ENCODE measurements around the gene PTPRN. TPM values are rescaled to one million over a fixed set of nuclear protein-coding genes. Genes with fewer than 3 reads are reported as not detected.

Gene PTPRN
- total and polyA plus RNA-seq, 2 of the 4 experiments (the other 2 are of a cell fraction) = 5.2 to 22.0 TPM

- POLR2A ChIA-PET (ENCODE audit: unreplicated experiment) = no interaction called here
- no peak overlapping the region for H3K9ac ChIP-seq (ENCODE audit: low read depth, low read length)
- no peak overlapping the region for H3K23ac ChIP-seq (ENCODE audit: low read depth, low read length)
- 100% methylated on average over 1 of the region's 1 CpG; no CpG with 5 or more reads in 1 of the 2 experiments for WGBS, 2 experiments (ENCODE audit: extremely low coverage in 2 of 2, insufficient read length in 1 of 2)
- no peak overlapping the region for H2BK120ac ChIP-seq (ENCODE audit: low read depth, low read length)
- H3K9me3 ChIP-seq (ENCODE audit: control insufficient read depth, insufficient read depth, low read length) = no peaks in the 10 kb centered on the region
- H2BK5ac ChIP-seq (ENCODE audit: low read depth, low read length, poor library complexity, severe bottlenecking) = no peak overlapping the region
- H3K36me3 ChIP-seq (ENCODE audit: control insufficient read depth, insufficient read depth, low read length) = peaks cover 4% of the 10 kb centered on the region
- intact Hi-C loops (cut with micrococcal nuclease) (loop anchor here (5.0 kb wide), 1 partner anchor 36 kb away; no protein-coding TSS in a partner anchor), in situ Hi-C loops (cut with MboI; ENCODE audit: low sequenced_read_pairs) (no loop called here), dilution Hi-C loops (cut with HindIII; ENCODE audit: low sequenced_read_pairs, unreplicated experiment) (no loop called here)
- H4K5ac ChIP-seq (ENCODE audit: low read depth, low read length) = no peak overlapping the region
- TF ChIP-seq CHD1 (IDR thresholded peaks at IDR 0.05; ENCODE audit: low read depth, low read length) (no peak), MAFK (IDR thresholded peaks at IDR 0.05; ENCODE audit: low read depth, low read length) (peak; percentile 64), USF2 (IDR thresholded peaks at IDR 0.05; ENCODE audit: low read depth, low read length) (no peak), POLR2A (IDR thresholded peaks at IDR 0.05; ENCODE audit: low read depth, low read length) (no peak), CEBPB (IDR thresholded peaks at IDR 0.05; ENCODE audit: low read depth, low read length) (no peak), RAD21 (IDR thresholded peaks at IDR 0.05; ENCODE audit: low read length) (no peak)
- H4K20me1 ChIP-seq (ENCODE audit: insufficient read depth, low read length) = peaks cover 7% of the 10 kb centered on the region
- no peak overlapping the region for H2AK5ac ChIP-seq (ENCODE audit: low read depth, low read length)
- no peak overlapping the region for H4K91ac ChIP-seq (ENCODE audit: insufficient read depth, low read depth, low read length)
- H3K9me1 ChIP-seq (ENCODE audit: insufficient read depth, low read length) = no peaks in the 10 kb centered on the region
- H3K27ac ChIP-seq (ENCODE audit: insufficient read depth, low read length) = no peak overlapping the region
- H3K79me1 ChIP-seq (ENCODE audit: low read depth in 1 of 2, low read length in 2 of 2) = no peaks in the 10 kb centered on the region
- no TSS peak for BruUV-seq (replicated peaks)
- CTCF ChIA-PET = interaction anchor here (1.5 to 2.5 kb wide), 2 partner anchors 11 to 28 kb away, joined by 3 to 10 read pairs; no protein-coding TSS in a partner anchor
- no peak overlapping the region for H2AFZ ChIP-seq (replicated peaks; ENCODE audit: low read length, poor library complexity)
- no peak overlapping the region for H3K4me3 ChIP-seq (ENCODE audit: insufficient read depth, low read depth, low read length)
- DNase-seq (no peak), ATAC-seq (ENCODE audit: low read depth) (no peak)
- no peak overlapping the region for H3K4me2 ChIP-seq (ENCODE audit: low read depth, low read length)
- no peaks in the 10 kb centered on the region; the same call in 1 of the 2 replicates for H3K27me3 ChIP-seq (ENCODE audit: control insufficient read depth, insufficient read depth, low read length)
- H3K56ac ChIP-seq (ENCODE audit: extremely low read depth, insufficient read depth, low read length) = no peak overlapping the region
- no peak overlapping the region for H2BK20ac ChIP-seq (ENCODE audit: low read depth, low read length)
- H2AK9ac ChIP-seq (replicated peaks; ENCODE audit: low read depth, low read length, poor library complexity) = no peak overlapping the region
- H3K14ac ChIP-seq (replicated peaks; ENCODE audit: low read depth, low read length) = no peak overlapping the region
- no peak overlapping the region for H3K18ac ChIP-seq (ENCODE audit: low read depth, low read length)
- no peak overlapping the region for H3K4ac ChIP-seq (ENCODE audit: low read depth, low read length)
- peaks cover 6% of the 10 kb centered on the region; the same call in 1 of the 2 replicates for H3K4me1 ChIP-seq (ENCODE audit: control insufficient read depth, insufficient read depth, low read length)
- no peak overlapping the region for H2BK15ac ChIP-seq (ENCODE audit: low read depth, low read length)
- H4K8ac ChIP-seq (ENCODE audit: low read depth in 2 of 2, low read length in 2 of 2) = no peak overlapping the region
Measured at GRCh38 chr2:219306047-219306446, 3.2 kb downstream of the PTPRN start.
